HG02763 (cell line): ENCODE data around the gene ERGIC1.
A peak's percentile ranks its signal among the peaks of the same experiment; 100 is the strongest.

Experiments used
- ATAC-seq: cut with Tn5 transposase; IDR thresholded peaks from one replicate; pipeline ENCODE4 v1.9.1; 2021; ENCODE audit warnings: mild to moderate bottlenecking, moderate library complexity; ENCODE audit not compliant: unreplicated experiment

Gene ERGIC1

DNA sequence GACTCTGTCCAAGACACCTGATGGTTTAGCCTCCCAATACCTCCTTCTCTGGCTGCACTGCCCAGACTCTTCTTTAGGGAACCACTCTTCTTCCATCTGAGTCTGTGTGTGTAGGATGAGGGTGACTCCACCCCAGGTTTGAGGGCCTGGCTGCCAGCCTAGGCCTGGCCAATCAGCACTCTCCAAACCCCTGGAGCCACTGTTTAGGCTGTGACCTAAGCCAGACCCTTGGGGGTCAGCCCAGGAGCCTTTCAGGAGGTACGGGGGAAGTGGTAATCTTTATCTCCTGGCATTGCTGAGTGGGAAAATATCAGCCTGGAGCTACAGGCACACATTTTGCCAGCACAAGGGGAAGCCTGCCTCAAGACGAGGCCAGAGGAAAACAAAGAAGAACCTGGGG lies 6.2 kb upstream of the ERGIC1 start:
- ATAC-seq, result no peak

DNA sequence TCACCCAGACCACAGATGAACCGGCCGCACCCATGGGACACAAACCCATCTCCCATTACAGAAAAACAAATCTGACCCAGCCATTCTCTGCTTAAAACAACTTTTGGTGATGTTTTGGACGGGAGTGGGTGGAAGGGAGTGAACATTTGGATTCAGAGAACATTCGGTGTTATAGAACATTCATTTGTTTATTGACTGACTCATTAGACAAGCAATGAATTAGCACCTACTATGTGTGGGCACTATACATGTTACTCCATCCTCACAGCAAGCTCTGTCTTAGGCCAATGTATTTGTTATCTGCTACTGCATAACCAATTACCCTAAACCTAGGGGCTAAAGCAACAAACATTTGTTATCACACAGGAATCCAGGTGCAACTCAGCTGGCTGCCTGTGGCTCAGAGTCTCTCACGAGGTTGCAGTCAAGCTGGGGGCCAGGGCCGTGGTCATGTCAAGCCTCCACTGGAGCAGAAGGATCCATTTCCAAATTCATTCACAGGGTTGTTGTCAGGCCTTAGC lies 5.1 kb upstream of the ERGIC1 start:
- no peak for ATAC-seq

DNA sequence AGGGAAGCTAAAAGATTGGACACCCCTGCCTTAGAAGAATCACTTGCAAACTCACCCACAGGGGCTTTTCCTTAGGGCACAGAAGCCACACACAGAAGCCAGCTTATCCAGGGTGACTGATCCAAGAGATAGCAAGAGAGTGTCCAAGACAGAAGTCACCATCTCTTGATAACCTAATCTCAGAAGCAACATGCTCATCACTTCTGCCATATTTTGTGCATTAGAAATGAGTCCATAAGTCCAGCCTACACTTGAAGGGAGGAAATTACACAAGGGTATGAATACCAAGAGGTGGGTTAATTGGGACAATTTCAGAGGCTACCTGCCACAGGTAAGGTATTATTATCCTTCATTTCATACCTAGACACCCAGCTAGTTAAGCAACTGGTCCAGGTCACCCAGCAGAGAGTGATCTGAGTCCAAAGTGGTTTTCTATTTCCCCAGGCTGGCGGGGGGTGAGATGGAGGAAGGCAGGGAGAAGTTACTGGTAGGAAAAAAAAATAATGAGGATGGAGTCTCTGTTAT lies 3.7 kb upstream of the ERGIC1 start:
- no peak for ATAC-seq

GRCh38 chr5:172830876-172831662 lies 3.0 kb upstream of the ERGIC1 start:
- no peak for ATAC-seq

- no peak for ATAC-seq
Measured at GRCh38 chr5:172832383-172833315, 1.4 kb upstream of the ERGIC1 start.

- ATAC-seq, result no peak
Measured at GRCh38 chr5:172833372-172833685, 722 bp upstream of the ERGIC1 start.

GRCh38 chr5:172834415-172835289 lies 601 bp downstream of the ERGIC1 start:
- peak; percentile 14 for ATAC-seq

DNA sequence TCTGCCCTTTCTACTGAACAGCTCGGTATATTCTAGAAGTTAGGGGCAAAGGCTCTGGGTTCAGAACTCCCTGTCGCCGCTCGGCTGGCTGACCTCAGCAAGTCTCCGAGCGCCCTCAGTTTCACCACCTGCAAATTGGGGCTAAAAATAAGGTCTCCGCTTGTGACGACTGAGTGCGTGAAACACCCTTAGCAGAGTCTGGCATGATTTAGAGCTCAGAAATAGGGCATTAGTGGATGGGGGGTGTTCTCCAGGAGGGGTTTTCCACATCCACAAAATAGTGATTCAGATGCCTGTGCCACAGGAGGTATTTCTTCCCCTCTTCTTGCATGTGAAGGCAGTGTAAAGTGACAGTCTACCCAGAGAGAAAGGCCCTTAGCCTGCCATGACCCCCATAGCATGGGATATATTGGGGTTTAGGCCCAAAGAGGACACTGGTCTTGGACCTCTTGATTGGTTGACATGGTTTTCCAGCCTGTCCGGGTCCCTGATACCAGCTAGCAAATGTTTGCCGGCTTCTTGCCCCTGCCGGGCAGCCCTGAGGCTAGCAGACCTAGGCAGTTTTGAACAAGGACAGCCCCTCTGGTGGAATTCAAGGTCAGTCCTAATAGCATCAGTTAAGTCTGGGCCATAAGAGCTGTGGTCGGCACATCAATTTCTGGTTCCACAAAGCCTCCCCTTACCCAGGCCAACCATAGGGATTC lies 1.4 kb downstream of the ERGIC1 start:
- no peak for ATAC-seq

DNA sequence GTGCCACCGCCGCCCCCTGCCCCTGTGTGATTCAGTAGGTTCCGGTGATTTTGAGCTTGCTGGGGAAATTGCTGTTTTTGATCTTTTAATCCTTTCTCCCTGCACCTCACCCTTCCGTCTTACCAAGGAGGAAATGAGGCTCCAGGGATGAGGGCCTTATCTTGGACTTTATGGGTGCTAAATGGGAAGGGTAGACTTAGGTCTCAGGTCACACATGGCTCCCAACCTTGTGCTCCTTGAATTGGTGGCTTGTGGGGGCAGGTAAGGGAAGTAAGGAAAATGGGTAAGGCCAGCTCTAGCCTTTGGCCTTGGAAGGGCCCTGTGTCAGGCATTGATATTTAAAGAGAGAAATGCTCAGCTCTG lies 1.9 kb downstream of the ERGIC1 start:
- ATAC-seq, result no peak

DNA sequence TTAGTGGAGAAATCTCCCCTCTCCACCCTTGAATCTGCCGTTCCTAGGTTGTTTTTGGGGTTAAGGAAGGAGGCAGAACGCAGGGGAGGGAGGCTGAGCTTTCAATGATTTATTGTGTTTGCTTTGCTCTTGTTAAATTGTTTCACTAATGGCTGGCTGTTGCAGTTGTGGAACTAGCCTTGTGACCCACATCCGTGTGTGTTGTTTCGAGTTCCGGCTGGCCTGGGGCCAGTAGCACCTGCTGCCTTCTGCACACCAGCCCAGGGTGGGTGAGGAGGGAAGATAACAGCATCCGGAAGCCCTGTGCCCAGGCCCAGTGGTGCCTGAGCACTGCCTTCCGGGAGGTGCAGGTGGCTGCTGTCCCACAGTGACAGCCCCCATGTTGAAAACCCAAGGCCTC lies 3.6 kb downstream of the ERGIC1 start:
- ATAC-seq, result peak; percentile 63

GRCh38 chr5:172838151-172838875 lies 4.3 kb downstream of the ERGIC1 start:
- no peak for ATAC-seq

DNA sequence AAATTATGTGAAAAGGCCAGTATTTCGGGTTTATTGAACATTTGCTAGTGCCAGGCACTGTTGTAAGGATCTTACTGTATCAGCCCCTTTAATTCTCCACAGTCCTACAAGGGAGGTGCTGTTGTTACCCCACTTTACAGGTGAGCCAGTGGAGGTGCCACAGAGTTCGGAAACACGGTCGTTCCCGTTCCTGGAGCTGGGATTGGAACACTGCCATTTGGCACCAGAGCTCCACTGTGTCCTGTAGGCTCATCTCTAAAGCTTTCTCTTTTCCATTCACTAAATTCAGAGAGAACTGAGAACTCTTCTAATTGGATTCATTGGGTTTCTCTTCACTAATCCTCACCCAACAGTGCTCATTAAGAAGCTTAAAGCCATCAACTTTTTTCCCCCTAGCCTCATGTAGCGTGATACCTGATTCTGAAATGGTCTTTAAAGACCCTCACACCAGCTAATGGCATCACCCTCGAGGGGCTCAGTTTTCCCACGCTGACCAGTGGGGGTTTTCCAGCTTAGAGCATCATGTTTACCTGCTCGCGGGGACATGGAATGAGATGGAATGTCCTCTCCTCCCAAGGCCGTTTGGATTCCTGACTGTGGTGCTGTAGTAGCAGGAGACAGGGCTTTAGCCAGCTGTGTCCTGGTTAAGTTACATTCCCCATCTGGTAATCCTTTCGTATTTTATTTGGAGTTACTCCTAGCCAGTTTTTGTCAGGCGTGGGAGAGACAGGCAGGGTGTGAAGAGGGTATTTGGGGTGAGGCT lies 5.8 kb downstream of the ERGIC1 start:
- ATAC-seq, result no peak

- no peak for ATAC-seq
Measured at GRCh38 chr5:172840432-172841154, 6.5 kb downstream of the ERGIC1 start.

DNA sequence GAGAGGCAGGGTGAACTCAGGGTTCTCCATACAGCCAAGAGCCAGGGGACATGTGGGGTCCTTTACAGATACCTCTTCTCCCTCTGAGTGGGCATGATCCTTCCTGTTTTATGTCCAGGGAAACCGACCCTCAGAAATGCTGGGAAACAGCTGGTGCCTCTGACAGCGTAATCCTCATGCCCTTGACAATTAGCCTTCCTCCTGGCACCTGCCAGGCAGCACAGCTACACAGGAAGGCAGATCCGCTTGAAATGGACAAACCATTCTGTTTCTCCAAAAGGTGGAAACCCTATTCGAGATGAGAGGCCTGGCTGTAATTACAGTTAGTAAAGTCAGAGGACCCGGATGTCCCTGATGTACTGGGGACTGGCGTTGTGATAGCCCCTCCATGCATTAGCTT lies 7.2 kb downstream of the ERGIC1 start:
- no peak for ATAC-seq

- ATAC-seq, result no peak
Measured at GRCh38 chr5:172843825-172844576, 9.9 kb downstream of the ERGIC1 start.

DNA sequence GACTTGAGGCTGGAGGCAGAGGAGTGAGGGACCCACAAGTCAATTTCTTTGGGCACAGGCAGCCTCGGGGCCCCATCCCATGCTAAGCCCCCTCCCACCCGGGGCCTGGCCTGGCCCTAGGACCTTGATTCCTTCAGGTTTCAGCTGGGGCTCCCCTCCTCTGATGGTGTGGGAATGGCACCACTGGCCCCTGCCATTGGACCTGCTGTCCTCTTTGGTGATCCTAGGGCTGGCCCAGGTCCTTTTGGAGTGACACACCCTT lies 10.5 kb downstream of the ERGIC1 start:
- ATAC-seq, result no peak

- ATAC-seq, result no peak
Measured at GRCh38 chr5:172845154-172845553, 11.1 kb downstream of the ERGIC1 start.

- ATAC-seq, result no peak
Measured at GRCh38 chr5:172845576-172845975, 11.5 kb downstream of the ERGIC1 start.
